Caco-2 (cell line): Measurements from ENCODE around the gene TAPBP. TPM values are rescaled to one million over a fixed set of nuclear protein-coding genes. Genes with fewer than 3 reads are reported as not detected.
"Not testable (repeated sequence)": the region's sequence is repeated elsewhere in the genome, so short reads cannot be mapped to it uniquely, and the experiment has no call there.

Experiments
- Bru-seq: library from RNA; stranded (reverse); fragments of 400-500 nt; gene quantifications from one replicate; lab custom pipeline; 2021; lab: Mats Ljungman, UMichigan
- BruChase-seq, 2 experiments: library from RNA; stranded (reverse); fragments of 400-500 nt; gene quantifications; one replicate each; lab custom pipeline; 2021; lab: Mats Ljungman, UMichigan
- BruUV-seq: library from RNA; stranded (reverse); fragments of 400-500 nt; replicated peaks from 2 replicates; lab custom pipeline; 2021; lab: Mats Ljungman, UMichigan
- CTCF ChIA-PET: fragments of 300-600 bp; sonication (Branson Sonifier 250); formaldehyde crosslinking; loops from one replicate; lab custom pipeline; 2022; ENCODE audit warnings: antibody characterized with exemption; lab: Charles Lee
- POLR2A ChIA-PET: fragments of 300-600 bp; sonication (Branson Sonifier 250); formaldehyde crosslinking; loops from one replicate; lab custom pipeline; 2022; ENCODE audit warnings: antibody characterized with exemption; lab: Charles Lee
- DNase-seq, 2 experiments: peaks; one replicate each; pipeline versions ENCODE4 v3.0.0 to v3.0.0-alpha.2; 2020 to 2022
- H3K27me3 ChIP-seq: replicated peaks from 2 replicates; pipeline ENCODE4 v1.6.0; 2011; ENCODE audit warnings: low read length; ENCODE audit not compliant: control insufficient read depth, insufficient read depth
- H3K36me3 ChIP-seq: 2 replicates; pipeline ENCODE4 v1.5.1; 2011; ENCODE audit warnings: low read length; ENCODE audit not compliant: control insufficient read depth, insufficient read depth
- H3K4me1 ChIP-seq: fragments of 250-450 bp; sonication (Bioruptor Pico); 2 replicates; pipeline ENCODE4 v1.5.1; 2020; ENCODE audit warnings: mild to moderate bottlenecking
- H3K4me3 ChIP-seq: 2 replicates; pipeline ENCODE4 v1.5.1; 2011; ENCODE audit warnings: low read depth, mild to moderate bottlenecking, control low read depth, low read length
- H3K9me3 ChIP-seq: fragments of 250-450 bp; sonication (Bioruptor Pico); 2 replicates; pipeline ENCODE4 v1.5.1; 2020; ENCODE audit warnings: mild to moderate bottlenecking, moderate library complexity
- H3K27ac Mint-ChIP-seq: one replicate; pipeline ENCODE4 v1.8.0; 2022; ENCODE audit warnings: mixed read lengths; ENCODE audit not compliant: unreplicated experiment
- H3K27me3 Mint-ChIP-seq: one replicate; pipeline ENCODE4 v1.8.0; 2022; ENCODE audit warnings: mixed read lengths; ENCODE audit not compliant: insufficient read depth, unreplicated experiment
- H3K36me3 Mint-ChIP-seq: one replicate; pipeline ENCODE4 v1.8.0; 2022; ENCODE audit warnings: mild to moderate bottlenecking, mixed read lengths; ENCODE audit not compliant: insufficient read depth, unreplicated experiment
- H3K4me1 Mint-ChIP-seq: one replicate; pipeline ENCODE4 v1.8.0; 2022; ENCODE audit warnings: low read depth, mixed read lengths; ENCODE audit not compliant: unreplicated experiment
- H3K4me3 Mint-ChIP-seq: one replicate; pipeline ENCODE4 v1.8.0; 2022; ENCODE audit warnings: mild to moderate bottlenecking, moderate library complexity, mixed read lengths; ENCODE audit not compliant: unreplicated experiment
- H3K9me3 Mint-ChIP-seq: one replicate; pipeline ENCODE4 v1.8.0; 2022; ENCODE audit warnings: mixed read lengths; ENCODE audit not compliant: unreplicated experiment
- intact Hi-C: fragments of 100-400 bp; cut with micrococcal nuclease; formaldehyde crosslinking; loops from one replicate; pipeline ENCODE4 v1.10.0; 2022; ENCODE audit not compliant: unreplicated experiment
- long read RNA-seq: library from polyadenylated mRNA; stranded (forward); transcript quantifications from one replicate; pipeline ENCODE4 v2.0.0, GENCODE V29; 2022
- total RNA-seq: library from RNA; stranded (reverse); gene quantifications from 2 replicates; pipeline ENCODE4 v1.2.3, GENCODE V29; 2022
- TF ChIP-seq, protein P1 (sequence below), 2 experiments: fragments of 200-600 bp in 1 of 2; IDR thresholded peaks; 1 replicate in 1 of 2; 2 replicates in 1 of 2; pipeline versions ENCODE4 v1.5.1 to v1.8.0; 2011 to 2022; ENCODE audit warnings: antibody characterized with exemption in 1 of 2, control low read depth in 1 of 2, inconsistent platforms in 1 of 2, low read depth in 1 of 2, low read length in 1 of 2, mild to moderate bottlenecking in 1 of 2, moderate library complexity in 1 of 2; ENCODE audit not compliant: insufficient read depth in 1 of 2, severe bottlenecking in 1 of 2, unreplicated experiment in 1 of 2

Gene TAPBP
- 36.7 and 43.9 TPM in 2 replicates for total RNA-seq
- Bru-seq, nascent RNA = percentile 61 among the genes with signal in this experiment
- percentile 75 among the genes with signal in this experiment for BruChase-seq, experiment 1, labeled RNA remaining after a 2-hour chase
- BruChase-seq, experiment 2, labeled RNA remaining after a 6-hour chase = percentile 82 among the genes with signal in this experiment
- long read RNA-seq, transcript TAPBP-234 (8 exons, 3,759 nt) = major isoform, 58 of 101 reads
- long read RNA-seq, partial matches to known transcripts = 14 of 101 reads
- long read RNA-seq, other reads (novel, unspliced or antisense) = 26 of 101 reads

DNA sequence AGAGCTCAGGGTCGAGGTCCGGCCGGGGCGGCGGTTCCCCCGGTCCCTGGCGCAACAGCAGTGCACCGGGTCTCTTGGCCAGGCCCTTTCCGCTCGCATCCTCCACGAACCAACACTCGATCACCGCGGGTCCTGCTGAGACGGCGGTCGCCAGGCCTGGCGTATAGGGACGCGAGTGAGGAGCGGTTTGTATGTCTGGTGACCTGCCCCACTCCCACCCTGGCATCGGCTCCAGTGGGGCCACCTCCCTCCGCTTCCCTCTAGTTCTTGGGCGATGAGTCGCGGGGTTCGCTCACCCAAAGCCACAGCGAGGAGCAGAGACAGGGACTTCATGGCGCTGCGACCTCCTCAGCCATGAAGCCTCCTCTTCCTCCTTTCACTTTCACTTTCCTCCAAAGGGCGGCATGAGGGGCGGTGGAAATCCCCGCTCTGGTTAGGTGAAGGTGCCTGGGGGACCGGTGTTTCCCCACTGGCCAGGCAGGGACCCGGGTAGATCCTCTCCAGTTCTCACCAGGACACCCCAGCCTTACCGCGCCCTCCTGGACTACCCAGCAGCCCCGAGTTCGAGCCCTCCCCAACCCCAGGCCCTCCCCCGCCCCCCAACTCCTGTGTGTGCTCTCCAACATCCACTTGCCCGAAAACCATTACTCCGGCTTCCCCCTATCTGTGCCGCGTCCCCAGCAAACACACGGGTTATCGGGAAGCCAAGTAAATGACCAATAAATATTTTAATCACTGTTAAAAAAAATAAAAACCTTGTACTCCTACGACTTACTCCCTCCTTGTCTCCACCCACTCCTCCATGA lies at the start of gene TAPBP:
TSS of gene TAPBP (minus strand) at position 370 of the 806 bp plus-strand sequence. CDS start at position 333, 37 bp downstream.
- Mint-ChIP-seq H3K27ac (peak within 1 kb of the TSS; percentile 97), H3K4me3 (peak within 1 kb of the TSS; percentile 98), H3K4me1 (peaks cover 14% of the 10 kb centered on the region), H3K27me3 (no peaks in the 10 kb centered on the region), H3K9me3 (no peaks in the 10 kb centered on the region), H3K36me3 (peaks cover 54% of the 10 kb centered on the region)
- H3K4me3 ChIP-seq = peak within 1 kb of the TSS; percentile 85
- H3K9me3 ChIP-seq = no peaks in the 10 kb centered on the region
- TF ChIP-seq, protein P1, sequence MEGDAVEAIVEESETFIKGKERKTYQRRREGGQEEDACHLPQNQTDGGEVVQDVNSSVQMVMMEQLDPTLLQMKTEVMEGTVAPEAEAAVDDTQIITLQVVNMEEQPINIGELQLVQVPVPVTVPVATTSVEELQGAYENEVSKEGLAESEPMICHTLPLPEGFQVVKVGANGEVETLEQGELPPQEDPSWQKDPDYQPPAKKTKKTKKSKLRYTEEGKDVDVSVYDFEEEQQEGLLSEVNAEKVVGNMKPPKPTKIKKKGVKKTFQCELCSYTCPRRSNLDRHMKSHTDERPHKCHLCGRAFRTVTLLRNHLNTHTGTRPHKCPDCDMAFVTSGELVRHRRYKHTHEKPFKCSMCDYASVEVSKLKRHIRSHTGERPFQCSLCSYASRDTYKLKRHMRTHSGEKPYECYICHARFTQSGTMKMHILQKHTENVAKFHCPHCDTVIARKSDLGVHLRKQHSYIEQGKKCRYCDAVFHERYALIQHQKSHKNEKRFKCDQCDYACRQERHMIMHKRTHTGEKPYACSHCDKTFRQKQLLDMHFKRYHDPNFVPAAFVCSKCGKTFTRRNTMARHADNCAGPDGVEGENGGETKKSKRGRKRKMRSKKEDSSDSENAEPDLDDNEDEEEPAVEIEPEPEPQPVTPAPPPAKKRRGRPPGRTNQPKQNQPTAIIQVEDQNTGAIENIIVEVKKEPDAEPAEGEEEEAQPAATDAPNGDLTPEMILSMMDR (IDR thresholded peaks at IDR 0.05; ENCODE audit: insufficient read depth in 1 of 2, low read depth in 1 of 2, low read length in 1 of 2, severe bottlenecking in 1 of 2, unreplicated experiment in 1 of 2) = no peak
- H3K36me3 ChIP-seq = peaks cover 5% of the 10 kb centered on the region
- H3K4me1 ChIP-seq = peaks cover 19% of the 10 kb centered on the region
- CTCF ChIA-PET = interaction anchor here (2.2 kb wide), 1 partner anchor 14 kb away, joined by 15 read pairs; no protein-coding TSS in a partner anchor
- no peaks in the 10 kb centered on the region for H3K27me3 ChIP-seq
- POLR2A ChIA-PET = interaction anchor here (0.6 kb wide), 1 partner anchor 320 kb away, joined by 4 read pairs; no protein-coding TSS in a partner anchor
- intact Hi-C loops = loop anchor here (5.0 kb wide), 1 partner anchor 33 kb away; no protein-coding TSS in a partner anchor
- DNase-seq = peak; percentile 49 to 53
- BruUV-seq = TSS peak; percentile 31

- H3K4me3 ChIP-seq, intact Hi-C loops, H3K4me3 Mint-ChIP-seq, H3K27me3 ChIP-seq, H3K27me3 Mint-ChIP-seq, DNase-seq, BruUV-seq, H3K27ac Mint-ChIP-seq, H3K9me3 Mint-ChIP-seq, POLR2A ChIA-PET, H3K9me3 ChIP-seq, H3K36me3 ChIP-seq, H3K36me3 Mint-ChIP-seq, CTCF ChIA-PET: not testable (repeated sequence)
- peaks cover 17% of the 10 kb centered on the region for H3K4me1 Mint-ChIP-seq
- H3K4me1 ChIP-seq = peaks cover 15% of the 10 kb centered on the region
Observed at GRCh38 chr6:33363486-33363885, 49.6 kb upstream of the TAPBP start.

DNA sequence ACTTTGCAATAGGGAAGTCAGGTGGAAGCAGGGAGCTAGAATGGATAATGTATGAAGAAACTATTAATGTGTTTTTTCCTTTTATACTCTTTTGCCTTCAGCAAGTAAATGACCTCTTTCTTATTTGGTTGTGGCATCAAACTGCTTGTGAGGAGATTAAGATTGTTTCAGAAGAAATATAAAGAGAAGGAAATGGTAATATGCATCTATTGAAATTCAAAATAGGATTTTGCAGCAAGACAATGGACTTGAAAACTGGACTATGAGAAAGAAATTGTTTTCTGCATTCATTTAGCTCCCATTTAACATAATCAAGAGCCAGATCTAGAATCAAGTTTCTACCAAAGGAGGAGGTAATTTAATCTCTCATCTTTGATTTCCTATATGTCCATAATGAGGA lies 45.5 kb upstream of the TAPBP start:
- intact Hi-C loops = no loop called here
- Mint-ChIP-seq H3K4me3 (no peak overlapping the region), H3K27me3 (no peaks in the 10 kb centered on the region), H3K4me1 (peaks cover 30% of the 10 kb centered on the region), H3K27ac (no peak overlapping the region), H3K36me3 (no peaks in the 10 kb centered on the region), H3K9me3 (no peaks in the 10 kb centered on the region)
- H3K9me3 ChIP-seq = no peaks in the 10 kb centered on the region
- no peaks in the 10 kb centered on the region for H3K27me3 ChIP-seq
- POLR2A ChIA-PET = no interaction called here
- H3K36me3 ChIP-seq = no peaks in the 10 kb centered on the region
- H3K4me1 ChIP-seq = peaks cover 32% of the 10 kb centered on the region
- TF ChIP-seq, protein P1 (IDR thresholded peaks at IDR 0.05; ENCODE audit: insufficient read depth in 1 of 2, low read depth in 1 of 2, low read length in 1 of 2, severe bottlenecking in 1 of 2, unreplicated experiment in 1 of 2) = no peak
- no peak overlapping the region for H3K4me3 ChIP-seq
- BruUV-seq = no TSS peak
- no peak for DNase-seq
- CTCF ChIA-PET = no interaction called here

GRCh38 chr6:33357160-33357871 lies 43.4 kb upstream of the TAPBP start:
- peaks cover 31% of the 10 kb centered on the region for H3K4me1 ChIP-seq
- H3K36me3 Mint-ChIP-seq, CTCF ChIA-PET, H3K4me3 ChIP-seq, H3K27me3 ChIP-seq, H3K27me3 Mint-ChIP-seq, H3K4me3 Mint-ChIP-seq, H3K9me3 ChIP-seq, intact Hi-C loops, BruUV-seq, POLR2A ChIA-PET, H3K9me3 Mint-ChIP-seq, H3K36me3 ChIP-seq: not testable (repeated sequence)
- H3K27ac Mint-ChIP-seq = peak overlapping the region; percentile 39
- peaks cover 23% of the 10 kb centered on the region for H3K4me1 Mint-ChIP-seq
- peak; percentile 61 to 82 for DNase-seq
